ENCODE results near the gene WDR70.
A peak's percentile ranks its signal among the peaks of the same experiment; 100 is the strongest.
"Not testable (repeated sequence)": the region's sequence is repeated elsewhere in the genome, so short reads cannot be mapped to it uniquely, and the experiment has no call there.

Gene WDR70

GRCh38 chr5:37518356-37518755 lies 139.2 kb downstream of the WDR70 start:
- DNase-seq = not testable (repeated sequence)

- DNase-seq = no peak
Observed at GRCh38 chr5:37519304-37519703, 140.2 kb downstream of the WDR70 start.

GRCh38 chr5:37519807-37520206 lies 140.7 kb downstream of the WDR70 start:
- no peak for DNase-seq

GRCh38 chr5:37520811-37521210 lies 141.7 kb downstream of the WDR70 start:
- no peak for DNase-seq

GRCh38 chr5:37532976-37533740 lies 154.0 kb downstream of the WDR70 start:
- no peak for DNase-seq

- DNase-seq = no peak
Observed at GRCh38 chr5:37533851-37534250, 154.7 kb downstream of the WDR70 start.

- no peak for DNase-seq
Observed at GRCh38 chr5:37539459-37539858, 160.3 kb downstream of the WDR70 start.

GRCh38 chr5:37543216-37543615 lies 164.1 kb downstream of the WDR70 start:
- DNase-seq = no peak

- no peak for DNase-seq
Observed at GRCh38 chr5:37549411-37549810, 170.3 kb downstream of the WDR70 start.

- no peak for DNase-seq
Observed at GRCh38 chr5:37552161-37552560, 173.0 kb downstream of the WDR70 start.

- no peak for DNase-seq
Observed at GRCh38 chr5:37552770-37553719, 173.9 kb downstream of the WDR70 start.

- DNase-seq = no peak
Observed at GRCh38 chr5:37553720-37554404, 174.7 kb downstream of the WDR70 start.

- DNase-seq = no peak
Observed at GRCh38 chr5:37554405-37554739, 175.3 kb downstream of the WDR70 start.

- peak in 1 of 2 experiments; percentile 6 for DNase-seq
Observed at GRCh38 chr5:37554938-37555337, 175.8 kb downstream of the WDR70 start.

GRCh38 chr5:37557734-37558293 lies 178.7 kb downstream of the WDR70 start:
- DNase-seq = no peak

GRCh38 chr5:37565062-37565670 lies 186.0 kb downstream of the WDR70 start:
- DNase-seq = no peak

- no peak for DNase-seq
Observed at GRCh38 chr5:37567566-37567965, 188.4 kb downstream of the WDR70 start.

- DNase-seq = no peak
Observed at GRCh38 chr5:37568018-37568753, 189.1 kb downstream of the WDR70 start.

- no peak for DNase-seq
Observed at GRCh38 chr5:37568893-37569292, 189.8 kb downstream of the WDR70 start.

GRCh38 chr5:37569466-37569865 lies 190.3 kb downstream of the WDR70 start:
- no peak for DNase-seq

GRCh38 chr5:37570597-37570996 lies 191.5 kb downstream of the WDR70 start:
- DNase-seq = no peak

- no peak for DNase-seq
Observed at GRCh38 chr5:37571985-37572384, 192.9 kb downstream of the WDR70 start.
